IPS-20b (cell line): ENCODE data around the gene RBM20.

ENCODE experiments used
- H3K27ac ChIP-seq: one replicate; pipeline ENCODE4 v1.5.1; 2013; ENCODE audit warnings: low read length
- H3K27me3 ChIP-seq: 2 replicates; pipeline ENCODE4 v1.6.1; 2013; ENCODE audit warnings: mild to moderate bottlenecking, low read length, inconsistent platforms; ENCODE audit not compliant: insufficient read depth
- H3K36me3 ChIP-seq: 2 replicates; pipeline ENCODE4 v1.6.1; 2013; ENCODE audit warnings: low read depth, mild to moderate bottlenecking, inconsistent platforms, low read length, moderate library complexity; ENCODE audit not compliant: insufficient read depth
- H3K4me1 ChIP-seq: 2 replicates; pipeline ENCODE4 v1.6.1; 2013; ENCODE audit warnings: mild to moderate bottlenecking, control low read depth, inconsistent platforms, low read length, moderate library complexity; ENCODE audit not compliant: insufficient read depth
- H3K4me3 ChIP-seq: 2 replicates; pipeline ENCODE4 v1.5.1; 2013; ENCODE audit warnings: mild to moderate bottlenecking, low read length, inconsistent platforms
- H3K9ac ChIP-seq: 2 replicates; pipeline ENCODE4 v1.6.1; 2013; ENCODE audit warnings: low read depth, mild to moderate bottlenecking, inconsistent platforms, low read length, moderate library complexity
- H3K9me3 ChIP-seq: 2 replicates; pipeline ENCODE4 v1.6.1; 2013; ENCODE audit warnings: mild to moderate bottlenecking, low read depth, low read length, inconsistent platforms; ENCODE audit not compliant: insufficient read depth

The RBM20 gene

GRCh38 chr10:110871298-110872084 is 227.4 kb downstream of the RBM20 start, which contains the start of gene PDCD4:
TSS of gene PDCD4 (plus strand) at chr10:110871928. CDS start at chr10:110876028, 4,100 bp downstream.
- H3K4me1 ChIP-seq, result peaks cover 11% of the 10 kb centered on the region
- peak within 1 kb of the TSS; percentile 90 for H3K9ac ChIP-seq
- H3K4me3 ChIP-seq, result peak within 1 kb of the TSS; percentile 92
- peak within 1 kb of the TSS; percentile 56 for H3K27ac ChIP-seq
- no peaks in the 10 kb centered on the region for H3K36me3 ChIP-seq
- no peaks in the 10 kb centered on the region for H3K9me3 ChIP-seq
- no peaks in the 10 kb centered on the region for H3K27me3 ChIP-seq

- peak overlapping the region; percentile 56 for H3K27ac ChIP-seq
These were observed 228.2 kb downstream of the RBM20 start for GRCh38 chr10:110872145-110872983.

GRCh38 chr10:110872984-110873923 is 229.1 kb downstream of the RBM20 start:
- peaks cover 11% of the 10 kb centered on the region for H3K4me1 ChIP-seq

More at GRCh38 chr10:110872145-110872983, 228.2 kb downstream of the RBM20 start:
- Histone ChIP-seq H3K9ac (peak overlapping the region; percentile 90), H3K27me3 (no peaks in the 10 kb centered on the region), H3K4me3 (peak overlapping the region; percentile 92), H3K4me1 (peaks cover 11% of the 10 kb centered on the region), H3K36me3 (no peaks in the 10 kb centered on the region), H3K9me3 (no peaks in the 10 kb centered on the region)

GRCh38 chr10:110873951-110874350 is 229.8 kb downstream of the RBM20 start:
- H3K27me3 ChIP-seq, result no peaks in the 10 kb centered on the region
- H3K9me3 ChIP-seq, result no peaks in the 10 kb centered on the region
- H3K4me1 ChIP-seq, result peaks cover 11% of the 10 kb centered on the region
- no peak overlapping the region for H3K9ac ChIP-seq
- no peak overlapping the region for H3K27ac ChIP-seq
- no peaks in the 10 kb centered on the region for H3K36me3 ChIP-seq
- no peak overlapping the region for H3K4me3 ChIP-seq

More at GRCh38 chr10:110872984-110873923, 229.1 kb downstream of the RBM20 start:
- H3K9me3 ChIP-seq, result no peaks in the 10 kb centered on the region
- H3K27me3 ChIP-seq, result no peaks in the 10 kb centered on the region
- no peaks in the 10 kb centered on the region for H3K36me3 ChIP-seq
- peak overlapping the region; percentile 90 for H3K9ac ChIP-seq
- peak overlapping the region; percentile 56 for H3K27ac ChIP-seq
- peak overlapping the region; percentile 92 for H3K4me3 ChIP-seq

GRCh38 chr10:110876000-110876399 is 231.9 kb downstream of the RBM20 start:
- no peak overlapping the region for H3K27ac ChIP-seq
- H3K27me3 ChIP-seq, result no peaks in the 10 kb centered on the region
- H3K4me1 ChIP-seq, result peaks cover 7% of the 10 kb centered on the region
- H3K9ac ChIP-seq, result no peak overlapping the region
- no peak overlapping the region for H3K4me3 ChIP-seq
- H3K36me3 ChIP-seq, result no peaks in the 10 kb centered on the region
- H3K9me3 ChIP-seq, result no peaks in the 10 kb centered on the region

DNA sequence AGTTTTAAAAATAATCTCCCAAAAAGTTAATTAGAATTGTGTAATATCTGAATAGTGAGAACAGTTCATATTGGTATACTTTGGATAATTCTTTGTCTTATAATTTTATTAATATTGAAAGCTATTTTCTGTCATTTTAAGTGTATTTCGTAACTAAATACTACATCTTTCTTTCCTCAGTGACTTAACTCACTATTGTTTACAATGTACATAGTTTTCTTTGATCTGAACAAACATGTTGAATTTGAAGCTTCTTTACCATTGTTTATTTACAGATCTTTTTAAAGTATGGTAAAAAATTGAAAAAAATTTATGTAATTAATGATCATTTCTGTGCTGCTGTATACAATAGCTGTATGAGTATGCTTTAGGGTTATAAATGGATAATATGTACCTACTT is 232.7 kb downstream of the RBM20 start:
- H3K4me3 ChIP-seq, result no peak overlapping the region

DNA sequence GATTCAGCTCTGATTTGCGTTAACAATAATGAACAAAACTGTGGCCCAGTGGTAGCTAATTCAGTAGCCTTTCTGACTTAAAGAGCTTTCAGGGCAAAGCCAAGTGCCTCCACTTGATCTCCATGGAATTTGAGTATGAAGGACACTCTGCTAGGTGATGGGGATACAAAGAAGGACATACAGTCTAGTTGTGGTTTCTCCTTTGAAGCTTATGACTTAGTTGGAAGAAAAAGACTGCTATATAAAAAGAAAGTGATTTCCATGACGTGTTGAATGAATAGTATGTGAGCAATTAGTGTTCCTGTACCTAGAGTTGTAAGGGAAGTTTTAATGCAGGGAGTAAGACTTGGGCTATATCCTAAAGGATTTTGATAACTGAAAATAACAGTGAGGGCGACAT is 235.9 kb downstream of the RBM20 start:
- Histone ChIP-seq H3K4me1 (no peaks in the 10 kb centered on the region), H3K27me3 (no peaks in the 10 kb centered on the region), H3K9ac (no peak overlapping the region), H3K9me3 (no peaks in the 10 kb centered on the region), H3K27ac (no peak overlapping the region), H3K36me3 (peaks cover 22% of the 10 kb centered on the region; the same call in 1 of the 2 replicates), H3K4me3 (no peak overlapping the region)

More for the DNA sequence above, 232.7 kb downstream of the RBM20 start:
- Histone ChIP-seq H3K4me1 (peaks cover 3% of the 10 kb centered on the region; the same call in 1 of the 2 replicates), H3K27ac (no peak overlapping the region), H3K9ac (no peak overlapping the region), H3K9me3 (no peaks in the 10 kb centered on the region), H3K36me3 (peaks cover 7% of the 10 kb centered on the region; the same call in 1 of the 2 replicates), H3K27me3 (no peaks in the 10 kb centered on the region)

- Histone ChIP-seq H3K27ac (no peak overlapping the region), H3K27me3 (no peaks in the 10 kb centered on the region), H3K4me1 (no peaks in the 10 kb centered on the region), H3K9ac (no peak overlapping the region), H3K4me3 (no peak overlapping the region), H3K9me3 (no peaks in the 10 kb centered on the region), H3K36me3 (peaks cover 27% of the 10 kb centered on the region; the same call in 1 of the 2 replicates)
These were observed 237.1 kb downstream of the RBM20 start for GRCh38 chr10:110881247-110881646.

GRCh38 chr10:110881905-110882304 is 237.8 kb downstream of the RBM20 start:
- peaks cover 30% of the 10 kb centered on the region; the same call in 1 of the 2 replicates for H3K36me3 ChIP-seq
- no peak overlapping the region for H3K27ac ChIP-seq
- no peaks in the 10 kb centered on the region for H3K27me3 ChIP-seq
- H3K4me1 ChIP-seq, result no peaks in the 10 kb centered on the region
- H3K9ac ChIP-seq, result no peak overlapping the region
- no peak overlapping the region for H3K4me3 ChIP-seq
- H3K9me3 ChIP-seq, result no peaks in the 10 kb centered on the region

DNA sequence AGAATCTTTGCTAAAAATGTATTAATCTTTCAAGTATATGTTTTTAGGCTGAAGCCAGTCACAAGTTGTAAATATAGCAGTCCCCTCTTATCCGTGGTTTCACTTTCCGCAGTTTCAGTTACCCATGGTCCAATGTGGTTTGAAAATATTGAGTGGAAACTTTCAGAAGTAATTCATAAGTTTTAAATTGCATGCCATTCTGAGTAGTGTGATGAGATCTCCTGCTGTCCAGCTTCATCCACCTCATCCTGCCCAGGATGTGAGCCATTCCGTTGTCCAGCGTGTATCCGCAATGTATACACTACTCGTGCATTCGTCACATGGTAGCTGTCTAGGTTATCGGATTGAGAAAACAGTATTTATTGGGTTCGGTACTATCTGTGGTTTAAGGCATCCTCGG is 239.8 kb downstream of the RBM20 start:
- no peaks in the 10 kb centered on the region for H3K4me1 ChIP-seq
- H3K36me3 ChIP-seq, result peaks cover 34% of the 10 kb centered on the region; the same call in 1 of the 2 replicates
- no peaks in the 10 kb centered on the region for H3K9me3 ChIP-seq
- no peaks in the 10 kb centered on the region for H3K27me3 ChIP-seq
- H3K4me3 ChIP-seq, result no peak overlapping the region
- H3K27ac ChIP-seq, result no peak overlapping the region
- no peak overlapping the region for H3K9ac ChIP-seq
